GM21737 (cell line): ENCODE measurements around the gene P2RY8.
"Not testable (repeated sequence)": the region's sequence is repeated elsewhere in the genome, so short reads cannot be mapped to it uniquely, and the experiment has no call there.

ENCODE experiments used
- ATAC-seq: cut with Tn5 transposase; IDR thresholded peaks from one replicate; pipeline ENCODE4 v1.9.1; 2021; ENCODE audit warnings: mild to moderate bottlenecking, moderate library complexity; ENCODE audit not compliant: unreplicated experiment

P2RY8 gene

DNA sequence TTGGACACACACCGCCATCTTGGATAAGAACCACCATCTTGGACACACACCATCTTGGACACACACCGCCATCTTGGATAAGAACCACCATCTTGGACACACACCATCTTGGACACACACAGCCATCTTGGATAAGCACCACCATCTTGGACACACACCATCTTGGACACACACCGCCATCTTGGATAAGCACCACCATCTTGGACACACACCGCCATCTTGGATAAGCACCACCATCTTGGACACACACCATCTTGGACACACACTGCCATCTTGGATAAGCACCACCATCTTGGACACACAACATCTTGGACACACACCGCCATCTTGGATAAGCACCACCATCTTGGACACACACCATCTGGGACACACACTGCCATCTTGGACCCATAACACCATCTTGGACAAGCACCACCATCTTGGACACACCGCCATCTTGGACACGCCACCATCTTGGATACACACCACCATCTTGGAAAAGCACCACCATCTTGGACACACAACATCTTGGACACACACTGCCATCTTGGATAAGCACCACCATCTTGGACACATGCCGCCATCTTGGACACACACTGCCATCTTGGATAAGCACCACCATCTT, 88.9 kb downstream of the P2RY8 start:
- ATAC-seq, result not testable (repeated sequence)

DNA sequence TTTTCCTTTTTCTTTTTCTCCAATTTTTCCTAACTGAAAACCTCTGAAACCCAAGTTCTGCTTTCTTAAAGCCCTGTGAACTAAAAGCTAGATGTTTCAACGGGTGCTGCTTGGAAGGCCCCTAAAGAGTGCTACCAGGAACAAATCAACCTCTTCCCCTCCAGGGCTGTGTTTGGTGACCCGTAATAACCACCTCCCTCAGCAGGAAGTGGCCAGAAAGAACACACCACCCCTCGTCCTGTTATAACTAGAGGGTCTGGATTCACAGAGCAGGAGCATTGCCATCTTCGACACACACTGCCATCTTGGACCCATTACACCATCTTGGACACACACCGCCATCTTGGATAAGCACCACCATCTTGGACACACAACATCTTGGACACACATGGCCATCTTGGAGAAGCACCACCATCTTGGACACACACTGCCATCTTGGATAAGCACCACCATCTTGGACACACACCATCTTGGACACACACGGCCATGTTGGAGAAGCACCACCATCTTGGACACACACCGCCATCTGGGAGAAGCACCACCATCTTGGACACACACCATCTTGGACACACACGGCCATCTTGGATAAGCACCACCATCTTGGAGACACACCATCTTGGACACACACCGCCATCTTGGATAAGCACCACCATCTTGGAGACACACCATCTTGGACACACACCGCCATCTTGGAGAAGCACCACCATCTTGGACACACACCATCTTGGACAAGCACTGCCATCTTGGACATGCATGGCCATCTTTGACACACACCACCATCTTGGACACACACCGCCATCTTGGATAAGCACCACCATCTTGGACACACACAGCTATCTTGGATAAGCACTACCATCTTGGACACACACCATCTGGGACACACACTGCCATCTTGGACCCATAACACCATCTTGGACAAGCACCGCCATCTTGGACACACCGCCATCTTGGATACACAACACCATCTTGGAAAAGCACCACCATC, 89.7 kb downstream of the P2RY8 start:
- not testable (repeated sequence) for ATAC-seq

DNA sequence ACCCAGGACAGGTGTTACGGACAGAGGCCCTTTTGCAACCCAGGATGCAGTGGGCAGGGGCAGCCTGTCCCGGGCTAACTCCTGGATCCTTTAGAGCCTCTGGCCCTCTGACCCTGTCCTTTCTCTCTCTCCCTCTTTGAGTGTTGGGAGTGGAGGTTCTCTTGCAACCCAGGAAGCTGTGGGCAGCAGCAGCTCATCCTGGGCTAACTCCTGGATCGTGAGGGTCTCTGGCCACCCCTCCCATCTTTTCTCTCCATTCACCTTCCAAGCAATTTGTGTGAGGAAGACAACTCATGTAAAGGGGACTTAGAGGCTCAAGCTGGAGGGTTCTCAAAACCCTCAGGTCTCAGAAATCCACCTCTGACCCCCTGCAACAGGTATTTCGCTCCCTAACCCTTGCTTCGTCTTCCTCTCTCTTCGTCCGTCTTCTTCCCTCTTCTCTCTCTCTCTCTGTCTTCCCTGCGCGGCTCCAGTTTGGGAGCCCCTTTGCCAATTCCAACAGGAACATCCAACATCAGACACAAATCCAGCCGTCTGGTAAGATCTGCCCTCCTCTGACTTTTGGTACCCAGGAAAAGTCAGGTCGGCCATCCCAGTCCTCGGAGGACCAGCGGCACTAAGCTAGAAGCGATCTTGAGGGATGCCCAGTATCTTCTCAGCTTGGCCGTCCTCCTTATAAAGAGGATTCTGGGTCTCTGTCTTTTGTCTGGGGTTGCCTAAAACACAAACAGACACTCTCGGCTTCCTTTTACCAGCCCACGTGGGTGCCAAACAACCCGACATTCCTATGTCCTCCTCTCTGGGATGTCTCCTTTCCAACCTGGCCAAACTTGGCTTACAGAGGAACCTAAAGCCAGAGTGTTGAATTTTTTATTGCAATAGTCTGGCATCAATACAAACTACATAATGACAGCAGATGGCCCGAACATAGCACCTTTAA, 92.2 kb downstream of the P2RY8 start:
- no peak for ATAC-seq

DNA sequence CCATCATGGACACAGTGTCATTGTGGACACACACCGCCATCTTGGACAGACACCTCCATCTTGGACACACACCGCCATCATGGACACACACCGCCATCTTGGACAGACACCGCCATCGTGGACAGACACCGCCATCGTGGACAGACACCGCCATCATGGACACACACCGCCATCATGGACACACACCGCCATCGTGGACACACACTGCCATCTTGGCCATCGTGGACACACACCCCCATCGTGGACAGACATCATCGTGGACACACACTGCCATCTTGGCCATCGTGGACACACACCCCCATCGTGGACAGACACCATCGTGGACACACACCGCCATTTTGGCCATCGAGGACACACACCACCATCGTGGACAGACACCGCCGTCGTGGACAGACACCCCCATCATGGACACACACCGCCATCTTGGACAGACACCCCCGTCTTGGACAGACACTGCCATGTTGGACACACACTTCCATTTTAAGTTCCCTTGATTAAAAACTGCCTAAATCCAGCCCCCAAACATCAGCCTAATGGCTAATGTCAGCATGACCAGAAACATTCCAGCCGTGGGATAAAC, 93.4 kb downstream of the P2RY8 start:
- no peak for ATAC-seq

DNA sequence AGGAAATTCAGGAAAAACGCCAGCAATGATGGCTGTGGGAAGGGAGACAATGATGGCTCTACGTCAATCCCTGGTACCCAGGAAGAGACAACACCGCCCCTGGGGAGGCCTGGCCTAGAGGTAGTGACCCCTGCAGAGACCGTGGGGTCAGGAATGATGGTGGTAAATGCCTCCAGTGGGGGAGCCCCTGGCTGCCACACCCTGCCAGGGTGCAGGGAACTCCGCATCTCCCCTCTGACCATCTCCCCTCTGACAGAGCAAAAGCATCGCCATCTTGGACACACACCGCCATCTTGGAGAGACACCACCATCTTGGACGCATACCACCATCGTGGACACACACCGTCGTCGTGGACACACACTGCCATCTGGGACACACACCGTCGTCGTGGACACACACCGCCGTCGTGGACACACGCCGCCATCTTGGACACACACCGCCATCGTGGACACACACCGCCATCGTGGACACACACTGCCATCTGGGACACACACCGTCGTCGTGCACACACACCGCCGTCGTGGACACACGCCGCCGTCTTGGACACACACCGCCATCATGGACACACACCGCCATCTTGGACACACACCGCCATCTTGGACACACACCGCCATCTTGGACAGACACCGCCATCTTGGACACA, 94.1 kb downstream of the P2RY8 start:
- no peak for ATAC-seq

DNA sequence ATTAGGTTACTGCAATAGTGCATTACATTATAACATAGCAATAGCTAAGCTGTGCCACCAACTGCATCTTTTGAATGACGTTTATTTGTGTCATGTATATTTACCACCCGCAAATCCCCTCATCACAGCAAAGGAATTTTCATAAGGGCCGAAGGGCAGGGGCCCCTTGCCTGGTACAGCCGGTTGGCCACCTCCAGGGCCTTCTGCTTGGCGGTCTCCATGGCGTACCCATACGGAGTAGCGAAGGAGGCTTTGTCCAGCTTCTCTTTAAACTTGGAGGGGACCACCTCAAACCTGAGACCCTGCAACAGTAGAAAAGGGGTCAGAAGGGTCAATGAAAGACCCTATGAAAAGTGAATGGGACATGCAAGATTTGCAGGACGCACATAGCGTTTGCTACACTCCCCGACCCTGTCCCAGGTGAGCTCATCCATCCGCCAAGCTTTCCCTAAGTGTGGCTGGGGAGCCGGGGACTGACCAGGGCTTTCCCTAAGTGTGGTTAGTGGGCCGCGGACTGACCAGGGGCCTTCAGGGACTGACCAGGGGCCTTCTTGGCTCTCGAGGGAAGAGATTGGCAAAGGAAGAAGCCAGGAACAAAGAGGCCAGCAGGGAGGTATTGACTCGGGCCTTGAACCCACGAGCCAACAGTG, 94.8 kb downstream of the P2RY8 start:
- no peak for ATAC-seq

DNA sequence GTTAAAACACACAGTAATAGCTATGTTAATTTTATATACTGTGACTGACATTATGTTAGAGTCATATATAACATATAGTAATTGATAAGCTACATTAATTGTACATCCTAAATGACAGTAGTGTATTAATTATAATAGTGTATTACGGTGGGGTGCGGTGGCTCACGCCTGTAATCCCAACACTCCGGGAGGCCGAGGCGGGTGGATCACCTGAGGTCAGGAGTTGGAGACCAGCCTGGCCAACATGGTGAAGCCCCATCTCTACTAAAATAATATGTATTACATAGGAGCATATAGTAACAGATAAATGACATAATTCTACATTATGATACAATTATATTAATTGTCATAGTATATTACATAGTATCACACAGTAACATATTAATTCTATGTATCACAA, 96.5 kb downstream of the P2RY8 start:
- ATAC-seq, result no peak

DNA sequence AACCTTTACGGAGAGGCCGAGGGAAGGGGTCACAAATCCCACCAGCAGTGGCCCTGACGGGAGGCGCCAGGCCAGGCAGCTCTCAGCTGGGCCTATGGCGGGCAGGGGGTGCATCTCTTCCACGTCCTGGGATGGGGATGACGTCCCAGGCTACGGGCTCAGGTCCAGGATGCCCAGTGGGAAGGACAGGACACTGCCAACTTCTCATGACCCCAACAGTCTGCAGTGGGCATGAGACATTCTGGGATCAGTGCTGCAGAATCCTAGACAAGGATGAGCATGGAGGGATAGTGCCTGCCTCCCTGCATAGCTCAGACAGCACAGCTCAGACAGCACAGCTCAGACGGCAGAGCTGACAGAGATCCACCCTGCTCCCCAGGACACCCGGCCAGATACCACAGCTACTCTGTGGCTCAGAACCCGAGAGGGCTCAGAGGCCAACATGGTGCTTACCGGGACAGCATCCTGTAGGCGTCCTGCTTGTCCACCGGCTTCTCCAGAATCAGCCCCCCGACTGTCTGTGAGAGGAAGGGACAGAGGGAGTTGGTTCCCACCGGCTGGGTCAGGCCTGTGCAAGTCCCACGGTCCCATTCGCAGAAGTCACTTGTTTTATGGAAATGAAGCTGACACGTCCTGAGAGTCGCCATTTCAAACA, 101.6 kb downstream of the P2RY8 start:
- no peak for ATAC-seq

DNA sequence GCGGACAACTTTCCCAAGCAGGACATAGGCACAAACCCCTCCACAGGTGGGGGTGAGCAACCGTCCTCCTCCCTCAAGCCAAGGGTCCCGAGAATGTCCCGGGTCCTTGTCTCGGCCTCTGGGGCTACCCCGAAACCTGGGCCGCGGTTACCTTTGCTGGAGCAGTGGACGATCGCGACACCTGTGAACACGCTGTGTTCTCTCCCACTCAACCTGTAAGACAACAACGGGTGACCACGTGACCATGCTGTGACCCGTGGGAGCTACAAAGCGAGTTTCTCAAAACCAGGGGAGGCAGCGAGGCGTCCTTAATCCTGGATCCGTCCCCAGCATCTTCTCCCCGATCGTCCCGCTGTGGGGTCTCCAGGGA, 102.1 kb downstream of the P2RY8 start:
- no peak for ATAC-seq

DNA sequence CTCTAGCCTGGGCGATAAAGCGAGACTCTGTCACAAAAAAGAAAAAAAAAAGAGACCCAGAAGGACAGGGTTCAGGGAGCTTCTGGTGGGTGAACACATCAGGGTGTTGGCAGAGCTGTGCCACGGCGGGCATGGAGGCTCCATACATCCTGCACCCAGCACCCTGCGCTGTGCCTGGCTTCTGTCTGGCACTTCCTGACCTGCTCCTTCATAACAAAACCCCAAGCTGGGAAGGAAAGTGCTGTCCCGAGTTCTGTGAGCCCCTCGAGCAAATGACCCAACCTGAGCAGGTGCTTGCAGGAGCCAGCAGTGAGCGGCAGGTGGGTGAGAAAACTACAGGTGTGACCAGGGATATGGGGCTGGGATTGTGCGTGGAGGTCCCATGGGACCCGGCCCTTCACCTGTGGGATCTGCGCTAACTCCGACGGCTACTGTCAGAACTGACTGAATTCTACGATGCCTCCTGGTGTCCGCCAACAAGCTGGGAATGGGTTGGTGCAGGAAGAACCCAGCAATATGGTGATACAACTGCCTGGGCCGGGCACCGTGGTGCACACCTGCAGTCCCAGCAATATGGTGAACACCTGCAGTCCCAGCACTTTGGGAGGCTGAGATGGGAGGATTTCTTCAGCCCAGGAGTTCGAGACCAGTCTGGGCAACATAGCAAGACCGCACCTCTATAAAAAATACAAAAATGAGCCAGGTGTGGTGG, 103.2 kb downstream of the P2RY8 start:
- ATAC-seq, result no peak

DNA sequence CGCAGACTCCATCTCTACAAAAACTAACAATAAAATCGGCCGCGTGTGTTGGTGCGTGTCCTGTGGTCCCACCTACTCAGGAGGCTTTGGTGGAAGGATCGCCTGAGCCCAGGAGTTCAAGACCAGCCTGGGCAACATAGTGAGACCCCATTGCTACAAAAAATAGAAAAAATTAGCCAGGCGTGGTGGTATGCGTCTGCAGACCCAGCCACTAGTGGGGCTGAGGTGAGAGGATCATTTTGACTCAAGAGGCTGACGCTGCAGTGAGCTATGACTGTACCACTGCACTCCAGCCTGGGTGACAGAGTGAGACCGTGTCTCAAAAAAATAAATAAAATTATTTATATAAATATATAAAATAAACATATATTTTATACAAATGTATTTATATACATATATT, 106.5 kb downstream of the P2RY8 start:
- no peak for ATAC-seq

DNA sequence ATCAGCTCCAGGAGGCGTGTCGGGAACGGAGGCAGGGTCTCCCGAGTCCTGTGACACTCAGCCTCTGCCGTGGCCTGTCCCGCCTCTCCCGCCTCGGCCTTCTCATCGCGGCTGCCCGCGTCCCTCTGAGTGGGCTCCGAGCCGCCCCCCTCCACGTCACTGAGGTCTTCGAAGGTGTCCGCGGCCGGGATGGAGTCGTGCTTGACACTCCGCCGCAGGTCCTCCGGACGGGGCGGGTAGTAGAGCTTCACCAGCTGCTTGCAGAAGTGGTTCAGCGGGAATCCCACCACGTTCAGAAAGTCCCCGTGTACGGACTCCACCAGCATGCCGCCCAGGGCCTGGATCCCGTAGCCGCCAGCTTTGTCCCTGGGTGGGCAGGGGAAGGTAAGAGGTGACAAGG, 109.2 kb downstream of the P2RY8 start:
- ATAC-seq, result no peak

DNA sequence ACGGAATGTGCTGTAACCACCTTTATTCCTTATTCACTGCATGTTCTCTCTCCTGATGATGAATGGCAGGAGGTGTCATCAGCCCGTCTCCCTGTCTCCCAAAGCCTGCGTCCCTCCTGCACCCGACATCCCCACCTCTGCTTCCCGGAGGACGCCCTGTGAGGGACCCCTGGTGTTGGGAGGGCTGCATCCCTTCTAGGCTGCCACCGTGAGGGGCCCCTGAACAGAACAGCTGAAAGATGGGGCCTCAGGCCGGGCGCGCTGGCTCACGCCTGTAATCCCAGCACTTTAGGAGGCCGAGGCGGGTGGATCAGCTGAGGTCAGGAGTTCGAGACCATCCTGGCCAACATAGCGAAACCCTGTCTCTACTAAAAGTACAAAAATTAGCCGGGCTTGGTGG, 110.7 kb downstream of the P2RY8 start:
- ATAC-seq, result not testable (repeated sequence)

DNA sequence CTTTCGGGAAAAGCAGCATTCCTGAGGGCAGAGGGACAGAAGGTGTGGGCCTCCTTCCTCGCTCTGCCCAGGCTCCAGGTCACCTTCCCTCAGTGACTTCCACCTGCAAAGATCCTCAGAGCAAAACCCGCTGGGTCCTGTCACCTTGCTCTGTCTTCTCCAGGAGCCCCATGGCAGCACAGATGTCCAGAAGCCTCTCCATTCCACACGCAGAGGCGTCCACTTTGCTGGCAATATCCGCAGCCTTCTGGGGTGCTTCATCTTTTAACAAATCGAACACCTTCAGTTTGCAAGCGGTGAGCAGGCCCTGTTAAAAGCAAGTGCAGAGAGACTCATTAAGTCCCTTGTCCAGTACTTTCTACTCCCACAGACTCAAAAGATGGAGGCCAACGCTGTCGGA, 111.6 kb downstream of the P2RY8 start:
- ATAC-seq, result no peak

DNA sequence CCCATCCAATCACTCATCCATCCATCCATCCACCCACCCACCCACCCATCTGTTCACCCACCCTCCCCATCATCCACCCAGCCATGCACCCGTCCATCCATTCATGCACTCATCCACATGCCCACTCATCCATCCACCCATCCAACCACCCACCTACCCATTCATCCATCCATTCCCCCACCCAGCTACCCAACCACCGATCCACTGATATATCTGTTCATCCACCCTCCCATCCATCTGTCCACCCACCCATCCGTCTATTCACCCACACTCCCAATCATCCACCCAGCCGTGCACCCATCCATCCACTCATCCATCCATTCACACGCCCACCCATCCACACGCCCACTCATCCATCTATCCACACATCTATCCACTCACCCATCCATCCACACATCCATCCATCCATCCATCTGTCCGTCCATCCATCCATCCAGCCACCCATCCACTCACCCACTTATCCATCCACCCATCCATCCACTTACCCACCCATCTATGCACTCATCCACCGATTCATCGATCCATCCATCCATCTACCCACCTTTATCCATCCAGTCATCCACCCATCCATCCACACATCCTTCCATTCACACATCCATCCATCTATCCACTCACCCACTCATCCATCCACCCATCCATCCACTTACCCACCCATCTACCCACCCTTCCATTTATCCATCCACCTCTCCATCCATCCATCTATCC, 112.7 kb downstream of the P2RY8 start:
- no peak for ATAC-seq

DNA sequence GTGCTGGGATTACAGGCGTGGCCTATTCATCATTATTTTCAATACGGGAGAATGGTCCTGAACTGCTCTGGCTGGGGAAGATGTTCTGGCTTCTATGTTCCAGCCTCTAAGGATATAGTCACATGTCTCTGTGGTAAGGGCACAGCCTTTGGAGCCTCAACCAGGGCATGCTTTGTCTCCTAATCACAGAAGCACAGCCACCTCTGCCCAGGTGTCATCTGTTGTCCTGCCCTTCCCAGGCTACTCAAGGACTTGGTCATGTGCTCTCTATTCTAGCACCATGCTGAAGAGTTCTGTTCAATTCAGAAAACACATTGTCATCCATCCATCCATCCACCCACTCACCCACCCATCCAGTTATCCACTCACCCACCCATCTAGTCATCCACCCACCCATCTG, 113.8 kb downstream of the P2RY8 start:
- ATAC-seq, result no peak

DNA sequence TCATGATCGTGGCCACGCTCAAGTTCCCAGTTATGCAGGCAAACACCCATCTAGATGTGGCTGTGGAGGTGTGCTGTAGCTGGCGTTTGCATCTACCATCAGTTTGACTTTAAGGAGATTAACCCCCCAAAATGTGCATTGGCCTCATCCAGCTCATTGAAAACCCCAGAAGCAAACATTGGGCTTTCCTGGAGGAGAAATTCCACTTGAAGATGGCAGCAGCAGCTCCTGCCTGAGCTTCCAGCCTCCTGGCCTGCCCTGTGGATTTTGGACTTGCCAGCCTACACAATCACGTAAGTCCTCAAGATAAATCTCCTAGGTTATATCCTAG, 114.9 kb downstream of the P2RY8 start:
- ATAC-seq, result no peak

DNA sequence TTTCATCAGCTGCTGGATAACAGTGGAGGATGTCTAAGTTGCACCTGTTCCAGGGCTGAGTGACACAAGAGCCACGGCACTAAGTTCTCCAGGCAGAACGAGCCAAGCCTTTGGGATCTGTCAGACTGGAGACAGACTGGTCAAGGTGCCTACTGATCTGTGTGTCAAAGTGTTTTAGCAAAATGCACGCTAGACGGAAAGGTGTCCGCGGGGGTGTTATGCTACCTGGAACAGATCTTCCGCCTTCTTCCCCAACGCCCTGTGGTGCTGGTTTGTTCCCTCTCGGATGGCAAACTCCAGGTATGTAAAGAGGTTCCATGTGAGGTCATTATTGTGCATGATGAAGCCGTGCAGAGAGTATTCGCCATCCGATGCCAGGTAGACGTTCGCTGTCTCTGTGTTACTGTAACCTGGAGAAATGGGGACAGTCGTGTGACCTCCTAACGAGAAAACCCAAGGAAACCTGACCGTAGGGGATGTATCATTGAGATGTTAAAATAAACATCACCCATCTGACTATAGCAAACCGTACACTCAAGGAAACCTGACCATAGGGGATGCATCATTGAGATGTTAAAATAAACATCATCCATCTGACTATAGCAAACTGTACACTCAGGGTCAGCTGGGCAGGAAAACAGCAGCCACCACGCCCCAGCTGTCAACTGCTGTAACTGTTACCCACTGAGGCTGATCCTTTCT, 115.4 kb downstream of the P2RY8 start:
- no peak for ATAC-seq
